Endothelial cell (in vitro differentiated cells): ENCODE measurements around the gene APBA2. TPM values are rescaled to one million over a fixed set of nuclear protein-coding genes. Genes with fewer than 3 reads are reported as not detected.

Source experiments
- DNase-seq: peaks from one replicate; pipeline ENCODE4 v3.0.0; 2021; ENCODE audit warnings: low spot score
- H3K27ac Mint-ChIP-seq: one replicate; pipeline ENCODE4 v1.8.0; 2021; ENCODE audit warnings: mixed read lengths, inconsistent platforms; ENCODE audit not compliant: unreplicated experiment
- H3K27me3 Mint-ChIP-seq: one replicate; pipeline ENCODE4 v1.8.0; 2021; ENCODE audit warnings: mild to moderate bottlenecking, moderate library complexity, mixed read lengths, inconsistent platforms; ENCODE audit not compliant: unreplicated experiment
- H3K36me3 Mint-ChIP-seq: one replicate; pipeline ENCODE4 v1.8.0; 2021; ENCODE audit warnings: mild to moderate bottlenecking, low read depth, mixed read lengths, inconsistent platforms; ENCODE audit not compliant: unreplicated experiment
- H3K4me1 Mint-ChIP-seq: one replicate; pipeline ENCODE4 v1.8.0; 2021; ENCODE audit warnings: mild to moderate bottlenecking, mixed read lengths, inconsistent platforms; ENCODE audit not compliant: unreplicated experiment
- H3K4me3 Mint-ChIP-seq: one replicate; pipeline ENCODE4 v1.8.0; 2021; ENCODE audit warnings: mild to moderate bottlenecking, mixed read lengths, inconsistent platforms; ENCODE audit not compliant: unreplicated experiment
- H3K9me3 Mint-ChIP-seq: one replicate; pipeline ENCODE4 v1.8.0; 2021; ENCODE audit warnings: mixed read lengths, inconsistent platforms; ENCODE audit not compliant: unreplicated experiment
- CTCF ChIP-seq: fragments of 200-600 bp; sonication (generic); IDR thresholded peaks from one replicate; pipeline ENCODE4 v1.5.0; 2021; ENCODE audit warnings: antibody characterized with exemption; ENCODE audit not compliant: unreplicated experiment
- total RNA-seq: library from RNA; stranded (reverse); fragmentation: NEBNext Ultra II Directional; extraction: Animal tissue kit (Norgen Biotek cat#: 25700); gene quantifications from one replicate; pipeline ENCODE4 v1.2.1, GENCODE V29; 2021; ENCODE audit not compliant: unreplicated experiment

Gene APBA2
- total RNA-seq, 1 donor from 2014 or later = 33.1 TPM

GRCh38 chr15:29130476-29130875 is 244.7 kb downstream of the APBA2 start:
- Mint-ChIP-seq H3K36me3 (peaks cover 4% of the 10 kb centered on the region), H3K27ac (no peak overlapping the region), H3K4me1 (no peaks in the 10 kb centered on the region), H3K9me3 (no peaks in the 10 kb centered on the region), H3K27me3 (peaks cover 11% of the 10 kb centered on the region), H3K4me3 (no peak overlapping the region)
- no peak for DNase-seq
- TF ChIP-seq CTCF = no peak

- Mint-ChIP-seq H3K27me3 (peaks cover 13% of the 10 kb centered on the region), H3K36me3 (peaks cover 4% of the 10 kb centered on the region), H3K4me1 (no peaks in the 10 kb centered on the region), H3K9me3 (no peaks in the 10 kb centered on the region), H3K27ac (no peak overlapping the region), H3K4me3 (no peak overlapping the region)
- no peak for TF ChIP-seq CTCF
- no peak for DNase-seq
Measured at GRCh38 chr15:29130951-29131839, 245.4 kb downstream of the APBA2 start.

- no peaks in the 10 kb centered on the region for H3K4me1 Mint-ChIP-seq
- peaks cover 17% of the 10 kb centered on the region for H3K27me3 Mint-ChIP-seq
- TF ChIP-seq CTCF = no peak
Measured at GRCh38 chr15:29131840-29132420, 246.2 kb downstream of the APBA2 start.

GRCh38 chr15:29132735-29133181 is 247.0 kb downstream of the APBA2 start:
- H3K27ac Mint-ChIP-seq = no peak overlapping the region
- H3K36me3 Mint-ChIP-seq = peaks cover 9% of the 10 kb centered on the region
- no peak overlapping the region for H3K4me3 Mint-ChIP-seq
- no peaks in the 10 kb centered on the region for H3K4me1 Mint-ChIP-seq
- no peak for TF ChIP-seq CTCF
- peaks cover 17% of the 10 kb centered on the region for H3K27me3 Mint-ChIP-seq
- no peak for DNase-seq
- H3K9me3 Mint-ChIP-seq = no peaks in the 10 kb centered on the region

More at GRCh38 chr15:29131840-29132420, 246.2 kb downstream of the APBA2 start:
- no peak overlapping the region for H3K4me3 Mint-ChIP-seq
- H3K36me3 Mint-ChIP-seq = peaks cover 9% of the 10 kb centered on the region
- H3K27ac Mint-ChIP-seq = no peak overlapping the region
- DNase-seq = no peak
- no peaks in the 10 kb centered on the region for H3K9me3 Mint-ChIP-seq

GRCh38 chr15:29133321-29133720 is 247.5 kb downstream of the APBA2 start:
- peak overlapping the region; percentile 48 for H3K27ac Mint-ChIP-seq
- no peaks in the 10 kb centered on the region for H3K4me1 Mint-ChIP-seq
- TF ChIP-seq CTCF = no peak
- H3K4me3 Mint-ChIP-seq = no peak overlapping the region
- DNase-seq = no peak
- H3K9me3 Mint-ChIP-seq = no peaks in the 10 kb centered on the region
- peaks cover 9% of the 10 kb centered on the region for H3K36me3 Mint-ChIP-seq
- peaks cover 17% of the 10 kb centered on the region for H3K27me3 Mint-ChIP-seq
